CD4-positive, alpha-beta T cell treated with Interleukin-6 for 4 hours (primary cell): Measurements from ENCODE around the gene LMBR1.
"Not testable (repeated sequence)": the region's sequence is repeated elsewhere in the genome, so short reads cannot be mapped to it uniquely, and the experiment has no call there.

Experiments
- DNase-seq: peaks from one replicate; pipeline ENCODE4 v3.0.0-alpha.2; 2020; ENCODE audit warnings: mixed read lengths

The LMBR1 gene

DNA sequence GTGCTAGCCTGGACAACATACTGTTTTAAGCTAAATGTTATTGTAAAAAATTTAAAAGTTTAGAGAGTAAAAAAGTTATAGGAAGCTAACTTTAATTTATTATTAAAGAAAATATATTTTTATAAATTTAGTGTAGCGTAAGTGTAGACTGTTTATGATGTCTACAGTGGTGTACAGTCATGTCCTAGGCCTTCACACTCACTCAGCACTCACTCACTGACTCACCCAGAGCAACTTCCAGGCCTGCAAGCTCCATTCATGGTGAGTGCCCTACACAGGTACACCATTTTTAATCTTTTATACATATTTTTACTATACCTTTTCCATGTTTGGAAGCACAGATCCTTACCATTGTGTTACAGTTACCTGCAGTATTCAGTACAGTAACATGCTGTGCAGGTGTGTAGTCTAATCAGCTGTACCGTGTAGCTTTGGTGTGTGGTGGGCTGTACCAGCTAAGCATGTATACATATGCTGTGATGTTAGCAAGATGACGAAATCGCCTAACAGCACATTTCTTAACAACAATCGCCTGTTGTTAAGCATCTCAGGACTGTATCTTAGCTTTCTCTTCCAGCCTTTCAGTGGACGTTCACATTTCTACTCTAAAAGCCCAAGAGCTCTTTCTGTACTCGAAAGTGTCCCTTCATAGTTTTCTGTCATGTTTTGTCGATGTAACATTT is 240.0 kb downstream of the LMBR1 start:
- no peak for DNase-seq

DNA sequence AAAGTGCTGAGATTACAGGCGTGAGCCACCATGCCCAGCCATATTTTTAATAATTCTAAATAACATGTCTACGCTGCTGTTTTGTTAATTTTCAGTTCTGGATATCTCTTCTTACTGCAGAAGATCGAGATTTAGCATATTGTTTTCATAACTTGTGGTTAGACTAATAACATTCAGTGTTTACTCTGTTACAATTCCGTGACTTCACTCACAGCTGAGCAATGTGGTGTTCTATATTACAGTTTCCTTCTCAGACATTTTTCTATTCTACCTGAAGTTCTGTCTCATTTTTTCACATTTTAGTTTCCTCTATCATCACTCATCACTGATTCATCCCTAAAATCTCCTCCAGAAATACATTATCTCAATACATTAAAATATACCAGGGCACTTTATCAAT is 241.5 kb downstream of the LMBR1 start:
- DNase-seq: no peak

DNA sequence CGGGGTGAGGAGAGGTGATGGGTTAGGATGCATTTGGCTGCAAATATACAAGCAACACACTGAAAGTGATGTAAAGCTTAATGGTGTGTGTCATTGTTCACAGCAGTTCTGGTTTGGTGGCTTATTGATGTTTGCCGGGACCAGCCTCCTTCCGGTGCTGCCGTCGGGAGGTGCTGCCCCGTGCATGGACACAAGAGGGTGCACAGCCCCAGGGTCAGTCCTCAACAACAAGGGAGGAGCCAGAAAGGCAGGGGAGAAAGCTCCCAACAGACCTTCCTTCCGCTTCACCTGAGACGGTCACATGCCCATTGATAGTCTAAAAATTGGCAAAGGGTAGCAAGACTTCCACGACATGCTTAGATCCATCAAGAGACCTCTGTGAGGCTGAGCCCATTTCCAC is 242.9 kb downstream of the LMBR1 start:
- DNase-seq: no peak

DNA sequence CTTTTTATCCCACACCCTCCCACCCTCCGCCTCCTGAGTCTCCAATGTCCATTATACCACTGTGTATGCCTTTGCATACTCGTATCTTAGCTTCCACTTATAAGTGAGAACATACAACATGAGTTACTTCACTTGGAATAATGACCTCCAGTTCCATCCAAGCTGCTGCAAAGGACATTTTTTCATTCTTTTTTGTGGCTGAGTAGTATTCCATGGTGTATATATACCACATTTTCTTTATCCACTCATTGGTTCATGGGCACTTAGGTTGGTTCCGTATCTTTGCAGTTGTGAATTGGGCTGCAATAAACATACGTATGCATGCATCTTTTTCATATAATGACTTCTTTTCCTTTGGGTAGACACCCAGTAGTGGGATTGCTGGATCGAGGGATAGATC is 245.7 kb downstream of the LMBR1 start:
- DNase-seq: not testable (repeated sequence)

DNA sequence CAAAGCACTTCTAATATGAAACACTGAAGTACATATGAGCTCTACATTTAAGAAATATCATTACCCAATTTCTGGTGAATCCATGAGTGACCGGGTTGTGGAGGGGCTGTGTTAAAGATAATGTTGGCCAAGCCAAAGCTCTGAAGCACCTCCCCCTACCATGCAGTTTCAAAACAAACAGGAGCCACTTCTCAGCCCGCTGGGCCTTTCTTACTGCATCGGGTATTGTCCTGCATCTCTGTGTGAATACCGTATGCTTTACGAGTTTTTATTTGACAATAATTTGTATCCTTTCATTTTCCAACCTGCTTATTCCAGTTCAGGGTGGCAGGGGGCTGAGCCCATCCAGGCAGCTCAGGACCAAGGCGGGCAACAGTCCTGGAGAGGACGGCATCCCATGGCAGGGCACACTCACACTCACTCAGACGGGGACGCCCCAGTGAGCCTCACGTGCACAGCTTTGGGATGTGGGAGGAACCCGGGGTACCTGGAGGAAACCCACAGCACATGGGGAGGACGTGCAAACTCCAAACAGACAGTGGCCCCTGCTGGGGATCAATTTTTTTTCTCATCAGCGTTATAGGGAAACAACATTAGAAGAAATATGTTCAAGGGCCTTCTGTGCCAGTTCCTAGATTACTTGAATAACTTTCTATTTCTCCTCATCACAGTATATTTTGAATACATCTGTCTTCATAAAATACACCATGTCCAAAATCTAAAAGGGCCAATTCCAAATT is 250.5 kb downstream of the LMBR1 start:
- no peak for DNase-seq

DNA sequence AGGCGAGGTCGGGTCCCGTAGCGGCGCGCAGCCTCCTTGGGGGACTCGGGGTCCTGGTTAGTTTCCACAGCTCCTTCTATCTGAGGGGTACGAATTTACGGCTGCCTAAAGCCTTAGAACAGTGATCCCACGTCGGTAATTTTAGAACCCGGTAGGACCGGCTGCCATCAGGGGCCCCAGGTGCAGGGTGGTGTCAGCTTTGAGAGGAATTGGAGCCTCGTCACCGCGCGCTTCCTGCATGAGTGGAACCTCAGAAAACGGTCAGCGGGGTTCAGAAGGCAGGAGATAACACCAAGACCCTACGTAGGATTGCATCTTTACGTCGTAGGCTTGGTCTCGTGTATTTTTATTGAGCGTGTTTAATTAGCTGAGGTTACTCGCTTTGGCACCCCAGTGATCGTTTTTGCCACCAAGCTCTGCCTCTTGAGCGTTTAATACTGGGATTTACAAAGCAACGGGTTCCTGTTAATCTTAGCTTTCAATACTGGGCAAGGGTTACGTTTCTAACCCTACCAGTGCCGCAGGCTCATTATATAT is 252.0 kb downstream of the LMBR1 start:
- peak; percentile 57 for DNase-seq

DNA sequence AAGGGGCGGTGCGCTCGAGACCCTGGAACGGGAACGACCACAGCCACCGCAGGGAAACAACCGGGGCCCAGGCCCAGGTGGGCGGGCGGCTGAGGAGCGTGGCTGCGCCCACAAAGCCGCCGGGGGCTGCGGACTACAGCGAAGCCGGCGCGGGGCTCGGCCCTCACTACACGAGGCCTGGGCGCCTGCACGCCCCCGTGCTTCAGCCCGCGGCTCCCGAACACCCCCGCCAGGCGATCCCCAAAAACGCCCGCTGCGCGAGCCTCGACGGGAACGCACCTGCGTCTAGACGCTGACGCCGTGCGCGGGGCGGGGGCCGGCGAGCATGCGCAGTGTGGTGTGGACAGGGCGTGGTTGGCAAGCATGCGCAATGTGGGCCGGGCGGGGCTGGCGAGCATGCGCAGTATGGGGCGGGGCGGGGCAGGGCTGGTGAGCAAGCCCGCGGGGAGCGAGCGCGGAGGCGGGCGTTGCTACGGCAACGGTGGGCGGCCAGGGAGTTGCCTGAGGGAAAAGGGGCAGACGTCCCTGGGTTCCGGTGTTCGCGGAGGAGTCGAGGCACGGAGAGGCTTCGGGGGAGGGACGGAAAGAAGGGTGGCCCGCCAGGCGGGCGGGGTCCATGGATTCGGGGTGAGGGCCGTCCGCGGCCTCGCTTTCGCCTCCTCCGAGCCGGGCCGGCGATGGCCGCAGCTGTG is 252.6 kb downstream of the LMBR1 start, which contains the start of gene RNF32:
Gene RNF32 (plus strand): TSS at position 518 of the 692 bp plus-strand sequence. CDS start 3,104 bp downstream, outside the sequence.
- DNase-seq: peak; percentile 90

DNA sequence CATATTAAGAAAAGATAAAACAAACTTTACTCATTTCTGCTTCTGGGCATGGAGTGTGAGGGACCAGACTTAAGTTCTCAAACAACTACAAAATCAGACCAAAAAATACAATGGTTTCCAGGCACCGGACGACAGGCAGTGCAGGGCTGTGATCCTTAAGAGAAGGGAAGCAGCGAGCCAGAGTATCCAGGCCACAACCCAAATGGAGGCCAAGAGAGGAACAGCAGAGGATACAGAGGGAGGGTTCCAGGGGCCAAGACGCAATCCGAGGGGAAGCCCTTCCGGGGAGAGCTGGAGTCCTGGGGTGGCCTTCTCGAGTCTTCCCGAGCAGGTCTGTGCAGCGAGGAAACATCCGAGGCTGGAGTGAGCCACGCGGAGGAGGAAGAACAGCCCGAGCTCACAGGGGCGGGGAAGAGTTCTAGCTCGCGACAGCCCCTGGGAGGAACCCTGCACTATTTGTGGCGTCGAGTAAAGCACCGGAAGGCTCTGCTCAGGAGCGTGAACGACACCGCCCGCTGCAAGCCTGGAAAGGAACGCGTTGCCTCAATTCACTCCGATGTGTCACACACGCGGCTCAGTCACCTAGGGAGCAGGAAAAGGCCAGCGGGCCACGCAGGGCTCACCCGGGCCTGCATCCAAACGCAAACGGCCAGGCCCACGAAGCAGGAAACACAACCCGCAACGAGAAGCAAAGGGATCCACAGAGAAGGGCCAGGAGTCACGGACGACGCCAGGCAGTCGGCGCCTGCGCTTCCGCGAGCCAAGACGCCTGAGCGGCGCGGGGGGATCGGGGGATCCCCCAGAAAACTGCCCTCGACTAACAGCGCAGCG is 253.3 kb downstream of the LMBR1 start:
- no peak for DNase-seq

DNA sequence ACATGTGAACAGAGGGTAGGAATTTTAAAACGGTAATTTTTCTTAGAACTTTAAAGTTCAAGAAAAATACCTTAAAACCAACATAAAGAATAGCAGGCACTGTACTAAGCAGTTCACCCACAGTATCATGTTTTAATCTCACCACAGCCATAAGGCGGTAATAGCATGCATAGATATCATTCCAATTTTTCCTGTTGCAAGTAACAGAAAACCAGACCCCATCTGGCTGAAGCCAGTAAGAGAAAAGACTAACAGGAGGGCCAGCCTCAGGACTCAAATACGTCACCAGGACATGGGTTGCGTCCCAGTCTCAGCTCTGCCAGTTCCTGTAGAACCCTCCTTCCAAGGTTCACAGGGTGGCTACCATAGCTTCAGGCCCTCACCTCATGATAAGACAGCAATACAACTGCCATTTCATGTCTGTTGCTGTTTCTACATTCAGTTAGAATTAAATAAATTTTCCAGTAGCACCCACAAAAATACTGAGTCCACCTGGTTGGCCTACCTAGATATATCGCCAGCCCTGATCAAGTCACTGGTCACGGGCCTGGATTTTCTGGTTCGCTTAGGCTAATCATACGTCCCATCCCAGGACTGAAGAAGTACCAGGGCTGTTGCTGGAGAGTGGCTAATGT is 254.4 kb downstream of the LMBR1 start:
- DNase-seq: no peak

DNA sequence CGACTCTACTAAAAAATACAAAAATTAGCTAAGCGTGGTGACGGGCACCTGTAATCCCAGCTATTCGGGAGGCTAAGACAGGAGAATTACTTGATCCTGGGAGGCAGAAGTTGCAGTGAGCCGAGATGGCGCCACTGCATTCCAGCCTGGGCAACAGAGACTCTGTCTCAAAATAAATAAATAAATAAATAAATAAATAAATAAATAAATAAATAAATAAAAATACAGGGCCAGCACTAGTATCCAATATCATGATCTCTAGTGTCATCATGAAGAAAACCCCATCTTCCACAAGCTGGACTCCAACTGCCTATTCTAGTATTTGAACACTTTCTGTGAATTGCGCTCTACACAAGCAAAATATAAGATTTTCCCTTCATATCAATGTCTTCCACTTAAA is 255.9 kb downstream of the LMBR1 start:
- not testable (repeated sequence) for DNase-seq

DNA sequence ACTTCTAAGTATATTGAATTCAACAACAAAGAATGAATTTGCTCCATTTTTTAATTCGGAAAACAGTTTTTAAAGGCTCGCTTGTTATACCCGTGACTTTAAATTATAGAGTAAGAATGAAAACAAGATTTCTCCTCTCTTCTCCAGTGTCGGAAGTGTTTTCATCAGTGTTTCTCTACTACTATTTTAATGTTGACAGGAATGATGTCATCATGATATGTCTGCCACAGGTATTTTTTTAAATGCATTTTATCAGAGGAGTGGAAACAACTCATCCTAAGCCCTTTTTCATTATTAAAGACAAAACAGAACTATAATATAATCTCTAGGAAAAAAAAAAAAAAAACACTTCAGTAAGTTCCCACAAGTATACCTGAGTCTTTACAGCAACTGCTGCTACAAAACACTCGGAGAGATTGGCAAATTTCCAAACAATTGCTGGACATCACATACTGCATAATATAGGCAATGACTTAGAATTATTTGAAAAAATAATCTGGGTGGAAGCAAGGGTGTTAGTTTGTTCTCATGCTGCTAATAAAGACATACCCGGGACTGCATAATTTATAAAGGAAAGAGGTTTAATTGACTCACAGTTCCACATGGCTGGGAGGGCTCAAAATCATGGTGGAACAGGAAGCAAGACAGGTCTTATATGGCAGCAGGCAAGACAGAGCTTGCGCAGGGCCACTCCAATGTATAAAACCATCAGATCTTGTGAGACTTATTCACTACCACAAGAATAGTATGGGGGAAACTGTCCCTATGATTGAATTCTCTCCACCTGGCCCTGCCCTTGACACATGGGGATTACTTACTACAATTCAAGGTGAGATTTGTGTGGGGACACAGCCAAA is 257.2 kb downstream of the LMBR1 start:
- DNase-seq: no peak

DNA sequence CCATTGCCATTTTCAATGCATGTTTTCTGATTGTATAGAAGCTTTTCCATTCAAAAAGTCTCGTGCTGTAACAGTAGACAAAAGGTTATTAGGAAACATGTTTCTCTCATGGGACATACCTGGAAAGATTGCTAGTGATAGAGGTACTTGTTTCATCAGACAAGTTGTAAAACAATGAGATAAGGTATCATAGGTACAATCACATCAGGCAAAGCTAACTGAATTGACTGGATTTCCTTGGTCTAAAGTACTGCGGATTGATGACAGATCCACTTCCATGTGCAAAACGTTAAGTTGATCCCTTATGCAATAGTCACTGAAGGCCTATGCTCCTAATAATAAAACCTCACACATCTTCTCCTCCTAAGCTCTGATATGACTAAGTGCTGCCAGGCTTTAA is 258.9 kb downstream of the LMBR1 start:
- DNase-seq: no peak

DNA sequence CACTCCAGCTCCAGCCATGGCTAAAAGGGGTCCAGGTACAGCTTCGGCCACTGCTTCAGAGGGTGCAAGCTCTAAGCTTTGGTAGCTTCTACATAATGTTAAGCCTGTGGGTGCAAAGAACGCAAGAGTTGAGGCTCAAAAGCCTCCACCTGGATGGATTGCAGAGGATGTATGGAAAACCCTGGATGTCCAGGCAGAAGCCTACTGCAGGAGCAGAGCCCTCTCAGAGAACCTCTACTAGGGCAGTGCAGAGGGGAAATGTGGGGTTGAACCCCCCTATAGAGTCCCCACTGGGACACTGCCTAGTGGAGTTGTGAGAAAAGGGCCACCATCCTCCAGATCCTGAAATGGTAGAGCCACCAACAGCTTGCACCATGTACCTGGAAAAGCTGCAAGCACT is 263.1 kb downstream of the LMBR1 start:
- DNase-seq: no peak

DNA sequence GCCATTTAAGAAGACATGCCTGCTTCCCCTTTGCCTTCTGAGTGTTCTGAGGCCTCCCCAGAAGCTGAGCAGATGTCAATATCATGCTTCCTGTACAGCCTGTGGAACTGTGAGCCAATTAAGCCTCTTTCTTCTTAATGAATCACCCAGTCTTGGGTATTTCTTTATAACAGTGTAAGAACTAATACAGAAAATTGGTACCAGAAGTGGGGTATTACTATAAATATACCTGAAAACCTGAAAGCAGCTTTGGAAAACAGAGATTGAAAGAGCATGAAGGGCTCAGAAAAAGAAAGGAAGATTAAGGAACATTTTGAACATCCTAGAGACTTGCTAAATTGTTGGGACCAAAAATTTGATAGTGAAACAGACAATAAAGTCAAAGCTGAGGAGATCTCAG is 264.4 kb downstream of the LMBR1 start:
- DNase-seq: no peak
